ENCODE results near the gene KLHDC8B.
A peak's percentile ranks its signal among the peaks of the same experiment; 100 is the strongest.
"Not testable (repeated sequence)": the region's sequence is repeated elsewhere in the genome, so short reads cannot be mapped to it uniquely, and the experiment has no call there.

The KLHDC8B gene

GRCh38 chr3:49183873-49184272 is 12.5 kb downstream of the KLHDC8B start:
- no peak for DNase-seq (ENCODE audit: low spot score)

DNA sequence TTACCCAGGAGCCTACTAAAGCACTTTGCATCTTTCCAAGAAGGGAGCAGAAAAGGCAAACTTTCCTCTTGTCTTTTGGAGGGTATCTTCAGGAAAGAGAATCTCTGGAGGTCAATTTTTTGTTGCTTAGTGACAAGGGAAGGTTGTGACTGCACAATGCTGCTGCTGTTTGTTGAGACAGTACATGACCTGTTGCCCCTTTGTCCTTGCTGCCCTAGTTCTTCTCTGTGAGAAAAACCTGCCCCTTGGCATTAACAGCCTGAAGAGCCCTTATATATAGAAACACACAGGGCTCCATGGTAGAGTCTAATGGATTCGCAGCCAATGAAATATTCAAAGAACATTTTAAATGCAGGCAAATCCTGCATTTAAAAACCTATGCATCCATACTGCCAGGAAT is 20.3 kb downstream of the KLHDC8B start:
- no peak for DNase-seq (ENCODE audit: low spot score)

DNA sequence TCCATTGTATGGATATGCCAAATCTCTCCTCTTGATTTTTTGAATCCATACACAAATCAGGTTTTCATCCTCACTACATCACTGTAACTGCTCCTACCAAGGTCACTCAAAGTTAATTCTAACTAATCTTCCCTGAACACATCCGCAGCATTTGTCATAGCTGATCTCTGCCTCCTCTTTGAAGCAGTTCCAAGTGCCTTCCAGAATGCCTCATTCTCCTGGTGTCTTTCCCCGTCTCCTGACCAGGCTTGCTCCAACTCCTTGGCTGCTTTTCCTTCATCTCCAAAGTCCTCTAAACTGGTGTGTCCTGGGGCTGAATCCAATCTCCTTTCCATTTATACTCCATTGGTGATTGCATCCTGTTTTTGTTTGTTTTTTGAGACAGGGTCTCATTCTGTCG is 26.8 kb downstream of the KLHDC8B start:
- DNase-seq (ENCODE audit: low spot score): no peak

GRCh38 chr3:49198611-49199230 is 27.3 kb downstream of the KLHDC8B start:
- no peak for DNase-seq (ENCODE audit: low spot score)

GRCh38 chr3:49199239-49199899 is 28.0 kb downstream of the KLHDC8B start:
- DNase-seq (ENCODE audit: low spot score): peak; percentile 8

GRCh38 chr3:49199900-49200281 is 28.5 kb downstream of the KLHDC8B start:
- no peak for DNase-seq (ENCODE audit: low spot score)

DNA sequence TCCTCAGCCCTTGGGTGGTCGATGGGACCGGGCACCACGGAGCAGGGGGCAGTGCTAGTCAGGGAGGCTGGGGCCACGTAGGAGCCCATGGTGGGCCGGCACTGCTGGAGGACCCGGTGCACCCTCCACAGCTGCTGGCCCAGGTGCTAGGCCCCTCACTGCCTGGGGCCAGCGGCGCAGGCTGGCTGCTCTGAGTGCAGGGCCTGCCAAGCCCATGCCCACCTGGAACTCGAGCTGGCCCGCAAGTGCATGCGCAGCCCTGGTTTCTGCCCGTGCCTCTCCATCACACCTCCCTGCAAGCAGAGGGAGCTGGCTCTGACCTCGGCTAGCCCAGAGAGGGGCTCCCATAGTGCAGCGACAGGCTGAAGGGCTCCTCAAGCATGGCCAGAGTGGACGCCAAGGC is 42.1 kb downstream of the KLHDC8B start:
- no peak for DNase-seq (ENCODE audit: low spot score)

- no peak for DNase-seq (ENCODE audit: low spot score)
These were observed 42.6 kb downstream of the KLHDC8B start for GRCh38 chr3:49213998-49214397.

DNA sequence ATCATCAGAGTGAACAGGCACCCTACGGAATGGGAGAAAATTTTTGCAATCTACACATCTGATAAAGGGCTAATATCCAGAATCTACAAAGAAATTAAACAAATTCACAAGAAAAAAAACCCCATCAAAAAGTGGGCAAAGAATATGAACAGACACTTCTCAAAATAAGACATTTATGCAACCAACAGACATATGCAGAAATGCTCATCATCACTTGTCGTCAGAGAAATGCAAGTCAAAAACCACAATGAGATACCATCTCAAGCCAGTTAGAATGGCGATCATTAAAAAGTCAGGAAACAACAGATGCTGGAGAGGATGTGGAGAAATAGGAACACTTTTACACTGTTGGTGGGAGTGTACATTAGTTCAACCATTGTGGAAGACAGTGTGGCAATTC is 45.3 kb downstream of the KLHDC8B start:
- DNase-seq (ENCODE audit: low spot score): not testable (repeated sequence)

GRCh38 chr3:49217108-49217507 is 45.7 kb downstream of the KLHDC8B start:
- DNase-seq (ENCODE audit: low spot score): not testable (repeated sequence)

DNA sequence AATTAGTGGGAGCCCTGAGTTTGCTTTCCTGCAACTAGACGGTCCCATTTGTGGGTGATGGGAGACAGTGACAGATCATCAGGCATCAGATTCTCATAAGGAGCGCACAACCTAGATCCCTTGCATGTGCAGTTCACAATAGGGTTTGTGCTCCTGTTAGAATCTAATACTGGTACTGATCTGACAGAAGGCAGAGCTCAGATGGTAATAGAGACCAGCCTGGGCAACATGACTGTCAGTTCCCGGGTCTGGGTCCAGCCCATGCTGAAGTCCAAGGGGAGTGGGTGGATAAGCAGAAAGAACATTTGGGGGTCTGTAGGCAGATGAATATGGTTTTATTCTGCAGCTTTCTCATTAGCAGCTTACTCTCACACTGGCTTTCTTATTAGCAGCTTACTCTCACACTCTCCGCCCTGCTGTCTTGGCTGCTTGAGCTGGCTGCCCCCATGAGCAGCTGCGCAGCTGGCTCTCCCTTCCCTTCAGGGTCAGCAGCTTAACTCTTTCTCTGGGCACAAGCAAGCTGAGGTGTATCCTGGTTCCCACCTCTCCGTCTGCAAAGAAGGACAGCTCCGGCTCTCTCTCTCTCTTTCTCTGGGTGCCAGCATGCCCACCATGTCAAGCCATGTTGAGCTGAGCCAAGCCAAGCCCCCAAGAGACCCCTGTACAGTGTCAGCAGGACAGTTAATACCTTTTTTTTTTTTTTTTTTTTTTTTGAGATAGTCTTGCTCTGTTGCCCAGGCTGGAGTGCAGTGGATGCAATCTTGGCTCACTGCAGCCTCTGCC is 46.5 kb downstream of the KLHDC8B start:
- DNase-seq (ENCODE audit: low spot score): no peak

- peak; percentile 15 for DNase-seq (ENCODE audit: low spot score)
These were observed 47.1 kb downstream of the KLHDC8B start for GRCh38 chr3:49218471-49218989.

GRCh38 chr3:49219132-49219531 is 47.7 kb downstream of the KLHDC8B start:
- DNase-seq (ENCODE audit: low spot score): no peak

- DNase-seq (ENCODE audit: low spot score): not testable (repeated sequence)
These were observed 49.7 kb downstream of the KLHDC8B start for GRCh38 chr3:49220985-49221563.

DNA sequence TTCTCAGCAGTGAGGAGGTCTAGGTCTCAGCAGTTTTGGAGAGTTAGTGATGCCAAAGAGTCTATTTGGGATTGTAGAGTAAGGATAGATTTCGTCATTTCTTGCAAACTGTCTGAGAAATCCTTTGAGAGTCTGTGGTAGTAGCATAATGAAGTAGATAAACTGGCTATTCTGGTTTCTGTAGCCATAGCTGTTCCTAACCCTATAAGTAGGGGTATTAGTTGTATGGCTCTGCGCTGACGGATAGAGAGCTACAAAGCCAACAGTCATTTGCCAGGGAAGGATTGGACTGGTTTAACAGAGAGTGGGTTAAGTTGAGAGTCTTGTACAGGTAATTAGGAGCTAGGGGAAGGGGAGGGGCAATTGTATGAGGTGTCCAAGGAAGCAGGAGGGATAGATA is 50.6 kb downstream of the KLHDC8B start:
- DNase-seq (ENCODE audit: low spot score): no peak
